NCI-H187 treated with DMSO at 0.1 percent for 48 hours (cell line): ENCODE measurements around the gene CDH8.

Source experiments
- DNase-seq: peaks from one replicate; lab custom pipeline; 2025; lab: John Stamatoyannopoulos, UW

Gene CDH8, protein sequence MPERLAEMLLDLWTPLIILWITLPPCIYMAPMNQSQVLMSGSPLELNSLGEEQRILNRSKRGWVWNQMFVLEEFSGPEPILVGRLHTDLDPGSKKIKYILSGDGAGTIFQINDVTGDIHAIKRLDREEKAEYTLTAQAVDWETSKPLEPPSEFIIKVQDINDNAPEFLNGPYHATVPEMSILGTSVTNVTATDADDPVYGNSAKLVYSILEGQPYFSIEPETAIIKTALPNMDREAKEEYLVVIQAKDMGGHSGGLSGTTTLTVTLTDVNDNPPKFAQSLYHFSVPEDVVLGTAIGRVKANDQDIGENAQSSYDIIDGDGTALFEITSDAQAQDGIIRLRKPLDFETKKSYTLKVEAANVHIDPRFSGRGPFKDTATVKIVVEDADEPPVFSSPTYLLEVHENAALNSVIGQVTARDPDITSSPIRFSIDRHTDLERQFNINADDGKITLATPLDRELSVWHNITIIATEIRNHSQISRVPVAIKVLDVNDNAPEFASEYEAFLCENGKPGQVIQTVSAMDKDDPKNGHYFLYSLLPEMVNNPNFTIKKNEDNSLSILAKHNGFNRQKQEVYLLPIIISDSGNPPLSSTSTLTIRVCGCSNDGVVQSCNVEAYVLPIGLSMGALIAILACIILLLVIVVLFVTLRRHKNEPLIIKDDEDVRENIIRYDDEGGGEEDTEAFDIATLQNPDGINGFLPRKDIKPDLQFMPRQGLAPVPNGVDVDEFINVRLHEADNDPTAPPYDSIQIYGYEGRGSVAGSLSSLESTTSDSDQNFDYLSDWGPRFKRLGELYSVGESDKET

DNA sequence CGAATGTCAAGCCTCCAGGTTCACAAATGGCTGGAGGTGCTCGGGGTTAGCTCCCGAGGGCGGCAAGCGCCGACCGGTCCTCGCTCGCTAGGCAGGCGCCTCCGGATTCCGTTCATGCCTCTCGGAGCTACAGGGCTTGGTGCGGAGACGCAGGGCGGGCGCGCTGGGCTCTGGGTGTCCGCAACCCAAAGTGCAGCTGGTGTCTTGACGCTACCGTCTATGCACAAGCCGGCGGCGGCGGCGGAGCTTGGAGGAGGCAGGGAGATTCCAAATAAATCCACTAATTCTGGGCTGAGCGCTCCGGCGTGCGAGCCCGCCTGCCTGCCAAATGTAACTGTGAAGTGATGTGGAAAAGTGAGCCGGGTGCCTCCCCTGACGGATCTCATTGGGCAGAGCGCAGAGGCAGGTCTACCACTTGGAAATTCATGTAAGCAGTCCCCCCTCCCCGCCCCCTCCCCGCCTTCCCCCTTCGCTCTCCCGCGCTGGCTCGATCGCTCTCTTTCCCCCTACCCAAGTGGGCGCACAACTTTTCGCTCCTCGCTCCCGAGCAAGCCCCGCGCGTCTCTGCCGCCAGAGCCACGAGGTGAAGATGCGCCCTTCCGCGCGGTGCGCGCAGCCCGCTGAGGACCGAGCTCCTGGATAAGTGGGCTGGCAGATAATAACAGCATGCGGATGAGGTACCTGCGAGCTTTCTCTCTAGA, at the start of gene CDH8:
Gene CDH8, minus strand, starts transcription at position 338 of the 701 bp plus-strand sequence. CDS start 15,035 bp downstream, outside the sequence.
- no peak for DNase-seq

DNA sequence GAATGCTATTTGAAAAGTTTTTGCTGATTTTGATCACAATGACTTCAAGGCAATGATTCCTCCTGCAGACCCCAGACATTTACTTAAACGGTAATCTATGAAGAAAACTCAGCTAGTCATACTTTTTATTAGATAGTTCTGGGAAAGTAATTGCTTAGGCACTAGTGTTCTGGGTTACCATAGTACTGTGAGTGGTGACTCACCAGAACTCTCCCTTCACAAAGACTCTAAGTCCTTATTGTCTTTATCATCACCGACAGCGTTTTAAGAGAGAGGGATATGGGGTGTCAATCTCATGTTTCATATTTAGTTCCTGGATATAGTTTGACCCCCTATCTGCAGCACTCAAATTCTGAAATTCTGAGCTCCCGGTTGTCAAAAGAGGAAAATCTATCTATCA, 43.0 kb upstream of the CDH8 start:
- no peak for DNase-seq

DNA sequence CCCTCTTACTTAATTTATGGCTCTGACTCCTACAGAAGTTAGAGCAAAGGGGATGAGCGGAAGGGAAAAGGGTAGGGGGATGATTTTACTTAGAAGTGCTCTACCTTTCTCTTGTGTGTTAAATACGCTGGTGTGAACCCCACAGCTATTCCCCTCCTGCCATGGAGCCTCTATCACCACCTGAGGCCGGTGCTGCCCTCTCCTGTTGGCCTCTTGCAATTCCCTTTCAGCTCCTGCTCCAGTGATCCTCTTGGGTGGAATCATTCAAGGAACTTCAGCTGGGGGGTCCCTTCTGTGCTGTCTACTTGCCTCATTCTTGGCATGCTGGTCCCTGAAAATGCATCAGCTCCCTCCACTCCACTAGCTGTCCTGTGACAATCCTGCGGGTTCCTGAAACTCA, 41.8 kb upstream of the CDH8 start:
- no peak for DNase-seq

DNA sequence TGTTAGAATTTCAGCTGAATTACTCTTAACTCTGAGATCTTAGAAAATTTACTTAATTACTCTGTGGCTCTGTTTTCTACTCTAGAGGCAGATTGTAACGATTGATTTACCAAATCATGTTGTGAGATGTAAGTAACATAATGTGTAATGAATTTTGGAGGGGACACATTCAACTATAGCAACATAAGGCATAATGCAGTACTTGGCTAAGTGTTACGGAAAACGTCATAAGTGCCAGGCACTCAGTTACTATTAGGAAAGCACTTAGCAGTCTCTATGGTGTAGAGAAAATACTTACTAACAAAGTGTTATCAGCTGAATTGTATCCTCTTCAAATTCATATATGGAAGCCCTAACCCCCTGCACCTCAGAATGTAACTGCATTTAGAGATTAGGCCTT, 40.6 kb upstream of the CDH8 start:
- no peak for DNase-seq

DNA sequence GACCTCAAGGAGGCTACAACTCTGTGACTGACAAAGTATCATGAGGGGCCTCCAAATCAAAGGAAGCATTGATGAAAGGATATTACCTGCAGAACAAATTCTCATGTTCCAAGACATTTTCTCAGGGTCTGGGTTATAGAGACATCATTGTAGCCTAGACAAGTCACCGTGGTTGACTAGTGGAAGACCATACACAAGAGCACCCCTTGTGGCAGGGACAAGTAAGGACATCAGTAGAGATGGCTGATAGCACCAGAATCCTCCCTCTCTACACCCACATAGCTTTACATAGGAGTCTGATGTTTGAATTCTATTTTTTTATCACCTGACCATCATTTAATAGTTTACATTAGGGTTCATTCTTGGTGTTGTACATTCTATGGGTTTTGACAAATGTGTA, 32.5 kb upstream of the CDH8 start:
- DNase-seq = no peak

DNA sequence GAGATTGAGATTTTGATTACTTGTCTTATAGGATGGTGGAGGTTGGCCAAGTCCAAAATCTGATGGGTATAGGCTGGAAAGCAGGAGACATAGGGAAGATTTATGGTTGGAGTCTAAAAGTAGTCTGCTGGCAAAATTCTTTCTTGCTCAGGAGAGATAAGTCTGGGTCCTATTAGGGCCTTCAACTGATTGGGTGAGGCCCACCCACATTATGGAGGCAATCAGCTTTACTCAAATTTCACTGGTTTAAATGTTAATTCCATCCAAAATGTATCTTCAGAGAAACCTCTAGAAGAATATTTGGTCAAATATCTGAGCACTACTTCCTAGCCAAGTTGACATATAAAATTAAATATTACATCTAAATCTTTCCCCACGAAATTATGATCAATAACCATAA, 31.7 kb upstream of the CDH8 start:
- DNase-seq = no peak

DNA sequence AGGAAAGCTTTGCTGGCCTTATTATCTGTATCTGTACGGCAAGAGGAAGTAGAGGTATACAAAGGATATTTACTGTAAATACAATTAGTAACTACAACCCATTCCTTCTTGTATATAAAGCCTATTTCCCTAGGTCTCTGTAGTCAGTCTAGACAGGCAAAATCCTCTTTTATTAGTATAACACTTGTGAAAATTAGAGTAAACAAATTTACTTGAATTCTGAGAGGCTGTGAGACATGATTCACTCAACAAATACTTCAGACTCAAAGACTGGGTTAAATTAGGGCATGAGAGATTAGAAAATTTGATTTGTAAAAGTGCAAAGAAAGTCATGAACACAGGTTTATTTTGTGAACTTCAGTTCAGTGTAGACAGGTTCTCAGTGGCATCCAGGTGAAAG, 30.9 kb upstream of the CDH8 start:
- DNase-seq = no peak

DNA sequence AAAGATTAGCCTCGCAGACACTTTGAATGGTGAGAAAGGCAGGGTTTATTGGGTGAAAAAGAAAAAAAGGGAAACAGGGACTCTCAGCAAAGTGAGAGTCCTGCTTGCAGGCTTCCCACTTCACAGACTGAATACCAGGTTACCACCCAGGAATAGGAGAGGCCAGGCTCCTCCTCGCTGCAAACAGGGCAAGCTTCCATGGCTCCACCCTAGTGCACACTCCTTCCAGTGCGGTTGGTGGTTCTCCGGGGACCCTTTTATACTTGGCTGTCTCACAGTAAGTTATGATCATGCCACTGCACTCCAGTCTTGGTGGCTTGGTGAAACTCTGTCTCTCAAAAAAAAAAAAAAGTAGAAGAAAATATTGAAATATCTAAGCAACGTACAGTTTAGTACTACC, 30.5 kb upstream of the CDH8 start:
- DNase-seq = no peak

DNA sequence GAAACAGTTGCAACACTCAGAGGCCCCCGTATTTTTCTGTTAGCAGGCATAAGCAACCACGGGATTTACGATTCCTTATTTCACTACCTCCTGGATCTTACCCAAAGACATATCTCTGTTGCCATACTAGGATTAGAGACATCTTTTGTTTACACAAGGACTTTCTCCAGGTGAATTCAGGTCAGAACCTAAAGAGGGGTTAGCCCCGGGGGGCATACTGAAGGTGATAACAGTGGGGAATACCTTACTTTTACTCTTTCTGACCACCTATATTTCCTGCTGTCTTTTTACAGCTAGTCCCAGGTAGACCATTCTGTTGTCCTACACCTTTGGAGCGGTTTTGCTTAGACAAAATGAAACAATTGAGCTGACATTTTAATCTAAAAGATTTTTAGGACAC, 27.9 kb upstream of the CDH8 start:
- DNase-seq = no peak

DNA sequence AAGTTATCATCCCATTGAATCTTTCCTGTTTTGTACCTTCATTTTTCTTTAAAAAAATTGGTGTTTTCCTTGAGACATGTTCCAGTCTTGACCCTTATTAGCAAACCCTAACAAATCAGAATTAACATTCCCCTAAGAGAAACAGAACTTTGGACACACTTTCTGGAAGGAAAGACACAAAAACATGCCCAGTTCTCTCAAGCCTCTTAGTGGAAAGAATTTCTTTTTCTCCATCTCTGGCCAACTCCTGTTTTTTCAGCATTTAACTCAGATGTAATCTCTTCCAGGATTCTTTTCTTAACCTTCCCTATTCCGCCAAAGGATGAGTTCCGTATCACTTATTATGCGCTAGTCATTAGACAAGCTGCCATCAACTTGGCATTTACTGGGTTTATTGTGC, 23.9 kb upstream of the CDH8 start:
- DNase-seq = no peak

DNA sequence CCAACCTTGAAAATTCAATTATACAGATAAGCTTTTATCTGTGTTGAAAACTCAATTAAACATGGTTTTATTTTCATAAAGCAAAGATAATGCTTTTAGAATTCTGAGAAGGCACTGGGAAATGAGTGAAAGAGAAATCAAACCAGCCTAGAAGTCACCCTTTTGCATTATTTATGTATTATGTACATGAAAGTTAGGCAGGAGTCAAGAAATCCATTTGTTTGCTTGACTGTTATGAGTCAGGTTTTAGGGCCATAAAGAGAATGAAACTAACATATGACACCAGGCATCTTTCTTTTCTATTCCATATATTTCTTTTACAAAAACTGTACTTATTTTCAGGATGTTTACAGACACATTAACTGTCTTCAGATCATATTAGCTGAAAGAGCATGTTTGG, 23.3 kb upstream of the CDH8 start:
- DNase-seq = no peak

DNA sequence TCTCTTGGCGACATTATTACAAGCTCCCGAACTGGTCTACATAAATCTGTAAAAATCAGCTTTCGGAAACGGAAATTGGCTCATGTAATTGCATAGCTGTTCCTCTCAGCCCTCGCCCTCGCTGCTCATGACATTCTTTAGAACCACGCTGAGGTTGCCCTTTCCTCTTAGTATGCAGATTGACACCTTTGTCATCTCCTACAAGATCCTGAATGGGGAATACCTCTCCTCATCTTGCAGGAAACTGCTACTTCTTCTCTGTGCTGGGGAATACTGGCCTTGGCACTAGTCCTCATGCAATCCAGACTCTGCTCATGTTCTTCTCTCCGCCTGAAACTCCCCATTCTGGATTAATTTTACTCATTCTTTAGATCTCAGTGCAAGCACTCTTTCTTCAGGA, 22.2 kb upstream of the CDH8 start:
- no peak for DNase-seq

DNA sequence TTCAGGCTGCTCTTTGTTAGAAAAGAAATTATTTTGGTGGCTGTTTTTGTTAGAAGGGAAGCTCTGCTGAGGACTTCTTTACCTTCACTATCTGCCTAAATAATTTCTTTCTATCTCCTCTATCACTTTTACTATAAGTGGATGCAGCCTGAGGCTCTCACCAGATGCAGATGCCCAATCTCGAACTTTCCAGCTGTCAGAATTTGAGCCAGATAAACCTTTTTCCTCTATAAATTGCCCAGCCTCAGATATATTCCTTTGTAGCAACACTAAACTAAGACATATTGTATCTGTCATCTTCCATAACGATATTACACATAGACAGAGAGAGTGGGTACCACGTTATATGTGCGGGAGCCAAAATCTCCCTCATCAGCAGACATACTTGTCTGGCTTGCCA, 15.7 kb upstream of the CDH8 start:
- no peak for DNase-seq

DNA sequence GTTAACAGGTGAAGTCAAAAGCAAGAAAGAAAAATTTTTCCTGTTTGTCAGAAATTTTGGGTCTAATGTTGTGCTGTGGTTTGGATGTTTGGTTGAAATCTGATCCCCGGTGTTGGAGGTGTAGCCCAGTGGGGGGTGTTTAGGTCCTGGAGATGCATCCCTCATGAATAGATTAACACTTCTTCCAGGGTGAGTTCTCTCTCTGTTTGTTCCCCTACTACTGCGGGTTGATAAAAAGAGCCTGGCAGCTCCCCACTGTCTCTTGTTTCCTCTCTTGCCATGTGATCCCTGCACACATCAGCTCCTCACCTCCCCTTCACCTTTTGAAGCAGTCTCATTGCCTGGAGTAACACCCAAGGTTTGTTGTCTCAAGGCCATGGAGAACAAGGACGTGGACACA, 14.6 kb upstream of the CDH8 start:
- DNase-seq = no peak

DNA sequence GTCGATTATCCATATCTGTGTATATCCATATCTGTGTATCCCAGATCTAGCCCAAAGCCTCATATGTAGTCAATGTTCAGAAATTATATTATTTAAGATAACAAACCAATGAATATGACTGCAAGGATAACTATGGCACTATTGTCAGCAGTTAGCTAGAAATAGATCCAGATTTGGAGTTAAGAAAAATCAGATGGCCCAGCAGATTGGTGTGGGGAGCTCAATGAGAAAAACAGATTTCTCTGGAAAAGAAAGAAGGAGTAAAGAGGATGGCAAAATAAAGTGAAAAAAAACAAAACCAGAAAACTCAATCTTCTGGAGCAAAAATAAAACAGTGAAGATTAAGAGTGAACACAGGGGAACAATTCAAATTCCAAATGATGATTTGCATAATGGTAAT, 10.6 kb upstream of the CDH8 start:
- no peak for DNase-seq

DNA sequence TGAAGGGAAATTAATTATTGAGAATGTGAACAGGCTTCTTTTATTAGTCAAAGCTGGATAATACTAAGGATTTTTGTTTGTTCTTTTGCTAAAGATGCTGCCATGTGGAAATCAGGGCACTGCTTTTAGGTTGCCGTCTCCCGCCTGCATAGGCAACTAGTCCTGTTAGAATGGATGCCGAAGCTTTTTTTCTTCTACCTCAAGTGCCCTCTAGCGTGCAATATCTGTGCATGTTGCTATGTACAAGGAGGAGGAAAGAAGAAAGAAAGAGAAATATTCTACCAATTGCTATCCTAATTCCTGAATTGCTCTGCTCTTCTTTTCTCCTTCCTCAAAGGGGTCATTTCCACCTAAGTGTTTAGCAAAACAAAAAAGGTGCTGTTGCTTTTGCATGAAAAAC, 5.2 kb upstream of the CDH8 start:
- no peak for DNase-seq

DNA sequence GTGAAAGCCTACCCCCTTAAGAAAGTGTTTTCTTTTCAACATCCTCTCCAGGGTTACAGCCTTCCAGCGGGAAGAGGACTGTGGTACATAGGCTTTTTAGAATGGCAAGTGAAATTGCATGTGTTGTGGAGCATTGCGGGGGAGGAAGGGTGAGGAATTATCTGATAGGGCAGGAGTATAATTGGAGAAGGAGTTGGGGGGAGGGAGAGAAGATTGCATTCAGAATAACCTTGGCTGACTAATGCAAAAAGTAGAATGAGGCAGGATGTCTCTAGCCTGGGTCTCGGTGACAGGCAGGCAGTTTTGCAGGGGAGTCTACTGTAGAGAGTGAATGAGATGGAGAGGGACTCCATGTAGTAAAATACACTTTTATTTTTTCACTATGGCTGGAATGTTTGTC, 2.4 kb upstream of the CDH8 start:
- no peak for DNase-seq

DNA sequence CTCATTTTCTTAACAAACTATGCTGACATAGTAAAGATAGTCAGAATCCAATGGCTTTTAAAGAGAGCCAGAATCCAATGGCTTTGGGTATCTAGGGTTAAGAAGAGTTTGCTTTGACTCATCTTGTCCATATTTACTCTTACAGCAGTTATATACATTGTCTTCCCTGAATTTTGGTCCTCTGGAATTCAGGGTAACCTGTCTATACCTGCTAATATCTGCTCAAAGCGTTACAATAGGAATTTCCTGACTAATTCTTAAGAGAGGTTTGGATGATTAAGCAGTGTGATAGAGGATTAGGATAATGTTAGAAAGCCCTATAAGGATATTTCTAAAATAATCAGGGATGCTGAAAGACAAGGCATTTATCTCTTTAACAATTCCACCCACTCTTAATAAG, 2.0 kb upstream of the CDH8 start:
- DNase-seq = no peak

DNA sequence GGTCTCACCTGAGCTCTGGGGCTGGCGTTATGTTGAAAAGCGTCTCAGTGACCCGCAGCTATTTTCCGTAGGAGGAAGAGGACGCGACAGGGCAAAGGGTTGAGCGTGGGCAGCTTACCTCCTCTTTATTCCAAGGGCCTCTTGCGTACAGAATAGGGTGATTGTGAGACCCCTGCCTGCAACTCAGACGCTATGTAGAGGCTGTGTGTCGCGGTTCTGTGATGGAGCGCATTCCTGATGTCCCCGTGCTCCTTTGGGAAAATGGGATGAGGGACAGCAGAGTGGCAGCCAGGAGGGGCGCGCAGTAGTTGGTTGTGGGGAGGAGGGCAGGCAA, 531 bp upstream of the CDH8 start:
- DNase-seq = no peak

DNA sequence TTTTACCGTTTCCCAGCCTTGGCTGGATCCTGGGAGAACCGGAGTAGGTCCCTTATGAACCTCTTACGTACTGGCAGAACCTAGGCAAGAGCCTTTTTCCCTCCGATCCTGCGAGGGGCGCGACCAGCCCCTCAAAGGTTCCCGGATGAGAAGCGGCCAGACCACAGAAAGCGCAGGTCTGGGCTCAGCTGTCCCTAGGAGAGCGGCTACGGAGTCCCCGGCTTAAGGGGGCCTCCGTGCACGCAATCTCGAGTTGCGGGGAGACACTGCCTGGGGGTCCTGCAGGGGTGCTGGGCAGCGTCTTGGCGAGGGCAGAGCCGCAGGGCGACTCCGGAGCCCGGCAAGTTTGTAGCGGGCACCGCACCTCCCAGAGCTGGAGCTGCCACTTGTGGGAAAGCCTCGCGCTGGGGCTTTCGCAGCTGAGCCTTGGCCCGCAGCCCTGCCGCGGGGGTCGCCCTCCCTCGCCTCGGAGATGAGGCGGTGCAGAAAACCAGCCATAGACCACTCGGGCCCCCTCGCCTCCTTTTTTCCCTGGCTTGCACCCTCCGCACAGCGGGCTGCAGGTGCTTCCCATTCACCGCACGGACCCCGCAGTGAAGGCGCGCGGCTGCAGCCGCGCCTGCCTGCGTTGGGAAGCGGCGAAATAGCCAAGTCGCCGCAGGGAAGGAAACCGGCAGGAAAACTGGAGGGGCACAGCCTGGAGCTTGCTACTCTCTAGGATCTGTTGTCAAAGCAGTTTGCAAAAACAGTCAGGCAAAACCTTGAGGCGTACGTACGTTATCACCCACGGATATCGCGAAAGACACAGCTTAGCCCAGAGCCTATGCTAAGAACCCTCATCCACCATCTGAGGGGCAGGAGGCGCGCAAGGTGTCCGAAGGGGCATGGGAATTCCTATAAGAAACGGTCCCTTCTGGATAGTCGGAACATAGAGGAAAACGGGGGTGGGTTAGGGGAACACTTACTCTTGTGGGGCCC, 834 bp downstream of the CDH8 start:
- no peak for DNase-seq

DNA sequence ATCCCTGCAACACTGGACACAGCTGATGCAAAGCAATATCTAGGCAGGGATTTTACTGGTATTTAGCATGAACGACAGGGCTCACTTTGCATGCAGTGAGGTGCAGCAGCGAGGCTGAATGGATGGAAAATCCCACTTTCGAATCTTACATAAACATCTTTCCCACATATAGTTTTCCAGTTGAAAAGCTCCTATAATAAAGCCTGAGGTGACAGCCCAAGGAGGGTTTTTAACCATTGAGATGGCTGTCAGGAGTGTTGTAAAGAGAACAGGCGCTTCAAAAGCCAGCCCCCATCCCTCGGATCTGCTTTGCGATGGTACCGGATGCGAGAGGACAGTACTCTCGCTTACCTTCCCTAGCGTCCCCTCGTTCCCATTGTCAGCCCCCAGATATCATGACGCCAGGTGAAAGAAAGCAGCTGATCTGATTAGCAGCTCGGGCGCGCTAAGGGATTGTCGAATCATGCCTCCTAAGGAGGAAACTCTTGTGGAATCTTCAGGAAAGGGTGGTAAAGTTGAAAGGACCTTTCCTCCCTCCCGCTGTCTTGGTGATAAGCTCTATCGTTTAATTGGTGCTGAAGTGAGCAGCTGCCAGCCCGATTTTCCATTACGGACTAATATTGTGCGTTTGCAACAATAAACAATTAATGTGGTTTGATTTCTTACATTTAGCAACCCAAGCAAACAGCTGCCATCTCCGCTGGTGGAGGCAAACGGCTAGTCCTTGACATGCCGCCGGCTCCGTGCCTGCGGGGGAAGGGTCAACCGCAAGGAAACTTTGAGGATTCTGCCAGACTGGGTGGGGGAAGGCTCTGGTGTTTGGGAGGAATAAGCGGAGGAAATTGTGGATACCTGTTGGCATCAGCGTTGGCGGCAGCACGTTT, 1.8 kb downstream of the CDH8 start:
- DNase-seq = no peak
